K562 (cell line): ENCODE data around the gene ASS1. TPM values are rescaled to one million over a fixed set of nuclear protein-coding genes. Genes with fewer than 3 reads are reported as not detected.
A peak's percentile ranks its signal among the peaks of the same experiment; 100 is the strongest.

Source experiments
- ATF1 ChIP-seq, 2 experiments: fragments of 450-650 bp in 1 of 2; IDR thresholded peaks; 2 replicates each; pipeline ENCODE4 v1.6.1; 2016; ENCODE audit warnings: missing compliant biosample characterization in 1 of 2, missing genetic modification characterization in 1 of 2
- ETV1 ChIP-seq: fragments of 450-650 bp; conservative IDR thresholded peaks from 2 replicates; pipeline ENCODE4 v1.6.1; 2016; ENCODE audit warnings: missing genetic modification characterization, control low read depth, low read depth, missing compliant biosample characterization
- HDAC2 ChIP-seq: fragments of 450-650 bp; IDR thresholded peaks from 2 replicates; pipeline ENCODE4 v1.6.1; 2016; ENCODE audit warnings: mild to moderate bottlenecking
- KLF13 ChIP-seq: fragments of 450-650 bp; IDR thresholded peaks from 2 replicates; pipeline ENCODE4 v1.6.1; 2016; ENCODE audit warnings: missing genetic modification characterization, low read depth, mild to moderate bottlenecking, missing compliant biosample characterization, moderate library complexity, borderline replicate concordance
- MLX ChIP-seq, 2 experiments: fragments of 450-650 bp in 1 of 2; sonication (generic) in 1 of 2; formaldehyde crosslinking; conservative IDR thresholded peaks; 2 replicates each; pipeline versions ENCODE4 v1.4.0 to v1.8.1; 2020 to 2022; ENCODE audit warnings: mild to moderate bottlenecking in 1 of 2, missing genetic modification reagents in 1 of 2
- NONO ChIP-seq, 2 experiments: fragments of 200-400 bp in 1 of 2; fragments of 450-650 bp in 1 of 2; formaldehyde crosslinking in 1 of 2; IDR thresholded peaks; 2 replicates each; pipeline ENCODE4 v1.6.1; 2017; ENCODE audit warnings: low read depth in 2 of 2, mild to moderate bottlenecking in 2 of 2, moderate library complexity in 2 of 2, low read length in 1 of 2
- POLR2G ChIP-seq: fragments of 200-400 bp; formaldehyde crosslinking; IDR thresholded peaks from 2 replicates; pipeline ENCODE4 v1.6.1; 2017; ENCODE audit warnings: low read depth, mild to moderate bottlenecking, antibody characterized with exemption, low read length, moderate library complexity
- RBM14 ChIP-seq: fragments of 200-400 bp; formaldehyde crosslinking; IDR thresholded peaks from 2 replicates; pipeline ENCODE4 v1.6.1; 2018; ENCODE audit warnings: low read depth, mild to moderate bottlenecking, low read length, moderate library complexity, borderline replicate concordance; ENCODE audit not compliant: insufficient read depth
- RNF2 ChIP-seq: sonication (generic); IDR thresholded peaks from 2 replicates; pipeline ENCODE4 v1.6.1; 2016
- RUNX1 ChIP-seq: sonication (generic); IDR thresholded peaks from 2 replicates; pipeline ENCODE4 v1.6.1; 2016; ENCODE audit warnings: antibody characterized with exemption, low read depth
- SMAD4 ChIP-seq: fragments of 250-450 bp; sonication (Bioruptor Pico); conservative IDR thresholded peaks from 2 replicates; pipeline ENCODE4 v1.8.0; 2021; ENCODE audit warnings: inconsistent platforms, mild to moderate bottlenecking, moderate library complexity
- SP2 ChIP-seq: IDR thresholded peaks from 2 replicates; pipeline ENCODE4 v1.6.1; 2011; ENCODE audit warnings: mild to moderate bottlenecking, low read depth, low read length, moderate library complexity; ENCODE audit not compliant: poor library complexity, severe bottlenecking; ENCODE audit errors: extremely low read depth
- SRSF7 ChIP-seq: fragments of 200-400 bp; formaldehyde crosslinking; optimal IDR thresholded peaks from 2 replicates; pipeline ENCODE3; 2017; ENCODE audit warnings: mild to moderate bottlenecking, low read depth, low read length
- TAF7 ChIP-seq: fragments of 450-650 bp; IDR thresholded peaks from 2 replicates; pipeline ENCODE4 v1.6.1; 2016; ENCODE audit warnings: missing genetic modification characterization, missing compliant biosample characterization
- ZEB2 ChIP-seq: fragments of 450-650 bp; IDR thresholded peaks from 2 replicates; pipeline ENCODE4 v1.6.1; 2016
- ZNF395 ChIP-seq: fragments of 200-800 bp; sonication (Bioruptor generic); IDR thresholded peaks from 2 replicates; pipeline ENCODE4 v1.6.1; 2017; ENCODE audit warnings: missing genetic modification characterization, missing compliant biosample characterization
- ZNF695 ChIP-seq: fragments of 450-650 bp; formaldehyde crosslinking; IDR thresholded peaks from 2 replicates; pipeline ENCODE4 v1.4.0; 2020; ENCODE audit warnings: mild to moderate bottlenecking, moderate library complexity
- ZNF766 ChIP-seq: fragments of 200-800 bp; sonication (Bioruptor generic); conservative IDR thresholded peaks from 2 replicates; pipeline ENCODE4 v1.6.1; 2016; ENCODE audit warnings: missing genetic modification characterization, missing compliant biosample characterization
- ZSCAN32 ChIP-seq: fragments of 450-650 bp; formaldehyde crosslinking; IDR thresholded peaks from 2 replicates; pipeline ENCODE4 v1.4.0; 2020; ENCODE audit warnings: mild to moderate bottlenecking, moderate library complexity
- polyA plus RNA-seq, 8 experiments: library from polyadenylated mRNA; depleted of rRNA in 4 of 8; stranded (reverse) in 5 of 8; unstranded in 3 of 8; fragments of >200 nt; fragmentation: Nextera tagmentation in 2 of 8; fragmentation: Illumina TruSeq in 1 of 8; extraction: Ambion mirVana in 2 of 8; extraction: Trizol in 1 of 8; gene quantifications; 2 replicates each; pipeline versions ENCODE4 v1.2.1 to v1.2.3, GENCODE V29; 2011 to 2014; ENCODE audit warnings: inconsistent platforms in 1 of 8, missing spikeins in 1 of 8
- total RNA-seq, 7 experiments: library from RNA; depleted of rRNA in 6 of 7; stranded (reverse); fragments of >200 nt in 6 of 7; fragmentation: Illumina TruSeq in 2 of 7; extraction: Trizol in 2 of 7; gene quantifications; 2 replicates each; pipeline versions ENCODE4 v1.2.1 to v1.2.3, GENCODE V29; 2011 to 2021; ENCODE audit warnings: low replicate concordance in 1 of 7
- TF ChIP-seq, protein P1 (sequence below): fragments of 450-650 bp; IDR thresholded peaks from 2 replicates; pipeline ENCODE4 v1.6.1; 2016; ENCODE audit warnings: borderline replicate concordance
- TF ChIP-seq, protein P2 (sequence below): IDR thresholded peaks from 3 replicates; pipeline ENCODE4 v1.6.1; 2011; ENCODE audit warnings: borderline replicate concordance, mild to moderate bottlenecking, moderate library complexity; ENCODE audit not compliant: insufficient read length; ENCODE audit errors: extremely low read depth

ASS1 gene
- total and polyA plus RNA-seq, 9 of the 15 experiments (the other 6 are each of a cell fraction or from before 2014, with no cell fraction given) = 1.5 to 5.7 (median 3.7) TPM

GRCh38 chr9:130448035-130448624 lies 3.4 kb downstream of the ASS1 start (continued):
- TF ChIP-seq ZNF395 (CRISPR knock-in tag) = no peak
- TF ChIP-seq SRSF7 = no peak
- no peak for TF ChIP-seq RUNX1
- 0 out of 2 replicates have a peak, but pooled peaks have one; percentile 44 for TF ChIP-seq POLR2G
- TF ChIP-seq MLX (CRISPR knock-in tag; conservative IDR thresholded peaks at IDR 0.05) = no peak
- TF ChIP-seq SMAD4 (CRISPR knock-in tag) = peak; percentile 89
- TF ChIP-seq RNF2 = peak; percentile 66; the same call in 1 of the 2 replicates
- TF ChIP-seq ZNF695 (CRISPR knock-in tag) = no peak
- no peak for TF ChIP-seq ATF1 (CRISPR knock-in tag; IDR thresholded peaks at IDR 0.05)
- TF ChIP-seq ATF1 (tag; IDR thresholded peaks at IDR 0.05) = peak; percentile 65
- 0 out of 2 replicates have a peak, but pooled peaks have one; percentile 42 for TF ChIP-seq HDAC2
- TF ChIP-seq, protein P1, sequence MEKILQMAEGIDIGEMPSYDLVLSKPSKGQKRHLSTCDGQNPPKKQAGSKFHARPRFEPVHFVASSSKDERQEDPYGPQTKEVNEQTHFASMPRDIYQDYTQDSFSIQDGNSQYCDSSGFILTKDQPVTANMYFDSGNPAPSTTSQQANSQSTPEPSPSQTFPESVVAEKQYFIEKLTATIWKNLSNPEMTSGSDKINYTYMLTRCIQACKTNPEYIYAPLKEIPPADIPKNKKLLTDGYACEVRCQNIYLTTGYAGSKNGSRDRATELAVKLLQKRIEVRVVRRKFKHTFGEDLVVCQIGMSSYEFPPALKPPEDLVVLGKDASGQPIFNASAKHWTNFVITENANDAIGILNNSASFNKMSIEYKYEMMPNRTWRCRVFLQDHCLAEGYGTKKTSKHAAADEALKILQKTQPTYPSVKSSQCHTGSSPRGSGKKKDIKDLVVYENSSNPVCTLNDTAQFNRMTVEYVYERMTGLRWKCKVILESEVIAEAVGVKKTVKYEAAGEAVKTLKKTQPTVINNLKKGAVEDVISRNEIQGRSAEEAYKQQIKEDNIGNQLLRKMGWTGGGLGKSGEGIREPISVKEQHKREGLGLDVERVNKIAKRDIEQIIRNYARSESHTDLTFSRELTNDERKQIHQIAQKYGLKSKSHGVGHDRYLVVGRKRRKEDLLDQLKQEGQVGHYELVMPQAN = no peak; the same call in 1 of the 2 replicates
- no peak for TF ChIP-seq SP2
- no peak for TF ChIP-seq ZNF766 (CRISPR knock-in tag)
- TF ChIP-seq NONO (IDR thresholded peaks at IDR 0.05; ENCODE audit: low read depth in 2 of 2, low read length in 1 of 2) = no peak
- peak; percentile 71 for TF ChIP-seq ZEB2
- TF ChIP-seq TAF7 (tag) = 0 out of 2 replicates have a peak, but pooled peaks have one; percentile 13
- no peak for TF ChIP-seq RBM14
- peak; percentile 96 for TF ChIP-seq ZSCAN32 (CRISPR knock-in tag)
- TF ChIP-seq, protein P2, sequence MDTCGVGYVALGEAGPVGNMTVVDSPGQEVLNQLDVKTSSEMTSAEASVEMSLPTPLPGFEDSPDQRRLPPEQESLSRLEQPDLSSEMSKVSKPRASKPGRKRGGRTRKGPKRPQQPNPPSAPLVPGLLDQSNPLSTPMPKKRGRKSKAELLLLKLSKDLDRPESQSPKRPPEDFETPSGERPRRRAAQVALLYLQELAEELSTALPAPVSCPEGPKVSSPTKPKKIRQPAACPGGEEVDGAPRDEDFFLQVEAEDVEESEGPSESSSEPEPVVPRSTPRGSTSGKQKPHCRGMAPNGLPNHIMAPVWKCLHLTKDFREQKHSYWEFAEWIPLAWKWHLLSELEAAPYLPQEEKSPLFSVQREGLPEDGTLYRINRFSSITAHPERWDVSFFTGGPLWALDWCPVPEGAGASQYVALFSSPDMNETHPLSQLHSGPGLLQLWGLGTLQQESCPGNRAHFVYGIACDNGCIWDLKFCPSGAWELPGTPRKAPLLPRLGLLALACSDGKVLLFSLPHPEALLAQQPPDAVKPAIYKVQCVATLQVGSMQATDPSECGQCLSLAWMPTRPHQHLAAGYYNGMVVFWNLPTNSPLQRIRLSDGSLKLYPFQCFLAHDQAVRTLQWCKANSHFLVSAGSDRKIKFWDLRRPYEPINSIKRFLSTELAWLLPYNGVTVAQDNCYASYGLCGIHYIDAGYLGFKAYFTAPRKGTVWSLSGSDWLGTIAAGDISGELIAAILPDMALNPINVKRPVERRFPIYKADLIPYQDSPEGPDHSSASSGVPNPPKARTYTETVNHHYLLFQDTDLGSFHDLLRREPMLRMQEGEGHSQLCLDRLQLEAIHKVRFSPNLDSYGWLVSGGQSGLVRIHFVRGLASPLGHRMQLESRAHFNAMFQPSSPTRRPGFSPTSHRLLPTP = no peak
- peak; percentile 22; the same call in 1 of the 2 replicates for TF ChIP-seq ETV1 (tag)
- TF ChIP-seq KLF13 (tag) = peak; percentile 41; the same call in 1 of the 2 replicates
